Stimulated activated naive CD8-positive, alpha-beta T cell treated with anti-CD3 and anti-CD28 coated beads, Interleukin-15, amount 100 ng/mL, for 72 hours (primary cell): Measurements from ENCODE around the gene KRTAP5-9.
A peak's percentile ranks its signal among the peaks of the same experiment; 100 is the strongest.
"Not testable (repeated sequence)": the region's sequence is repeated elsewhere in the genome, so short reads cannot be mapped to it uniquely, and the experiment has no call there.

Experiments
- ATAC-seq: fragments of 150-1000 bp; cut with Tn5 transposase; 2 replicates; pipeline ENCODE4 v1.10.0; 2021; ENCODE audit warnings: mild to moderate bottlenecking, moderate library complexity
- DNase-seq, 2 donors: peaks; one replicate each; pipeline ENCODE4 v3.0.0; 2021 to 2022
- H3K27ac Mint-ChIP-seq, 2 donors: one replicate each; pipeline ENCODE4 v1.8.0; 2022; ENCODE audit warnings: mild to moderate bottlenecking in 2 of 2, mixed read lengths in 2 of 2, moderate library complexity in 2 of 2
- H3K27me3 Mint-ChIP-seq: one replicate; pipeline ENCODE4 v1.8.0; 2022; ENCODE audit warnings: mixed read lengths
- H3K4me1 Mint-ChIP-seq: one replicate; pipeline ENCODE4 v1.8.0; 2022; ENCODE audit warnings: mild to moderate bottlenecking, mixed read lengths
- H3K4me3 Mint-ChIP-seq, 2 donors: one replicate each; pipeline ENCODE4 v1.8.0; 2022; ENCODE audit warnings: mild to moderate bottlenecking in 2 of 2, mixed read lengths in 2 of 2, moderate library complexity in 1 of 2
- H3K9me3 Mint-ChIP-seq, 2 donors: one replicate each; pipeline ENCODE4 v1.8.0; 2022; ENCODE audit warnings: mixed read lengths in 2 of 2

The KRTAP5-9 gene

DNA sequence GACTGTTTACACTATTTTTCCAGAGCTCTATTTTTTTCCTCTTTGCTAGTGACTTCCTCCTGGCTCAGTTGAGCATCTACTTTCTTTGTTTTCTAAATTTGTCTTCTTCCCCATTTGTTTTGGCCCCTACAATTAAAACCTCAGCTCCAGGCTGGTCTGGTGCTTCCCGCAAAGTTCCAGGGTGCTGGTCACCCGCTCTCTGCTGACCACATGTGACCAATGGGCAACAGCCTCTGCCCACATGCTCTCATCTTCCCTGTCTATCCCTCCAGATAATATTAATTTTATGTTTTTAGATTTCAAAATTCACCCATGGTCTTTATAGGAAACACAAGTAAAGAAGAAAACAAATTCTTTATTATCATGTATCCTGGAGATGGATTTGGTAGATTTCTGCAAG, 34.7 kb downstream of the KRTAP5-9 start:
- H3K4me3 Mint-ChIP-seq, H3K27ac Mint-ChIP-seq, DNase-seq, H3K9me3 Mint-ChIP-seq, ATAC-seq: not testable (repeated sequence)
- H3K4me1 Mint-ChIP-seq = peaks cover 11% of the 10 kb centered on the region
- peaks cover 32% of the 10 kb centered on the region for H3K27me3 Mint-ChIP-seq

DNA sequence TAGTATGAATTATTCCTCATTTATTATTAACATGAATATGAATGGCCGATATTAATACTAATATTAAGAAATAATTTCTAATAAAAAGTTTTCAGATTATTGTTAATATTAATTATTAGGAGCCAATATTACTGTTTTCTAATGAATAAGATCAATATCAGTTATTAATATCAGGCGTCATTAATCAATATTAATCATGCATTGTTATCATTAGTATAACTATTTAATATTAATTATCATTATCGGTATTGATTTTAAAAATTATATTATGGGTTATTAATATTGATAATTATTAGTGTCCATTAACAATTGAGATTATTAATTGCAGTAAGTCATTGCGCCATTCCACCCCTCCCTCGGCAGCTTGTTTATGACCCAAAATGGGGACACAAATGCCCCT, 37.5 kb downstream of the KRTAP5-9 start:
- not testable (repeated sequence) for H3K9me3 Mint-ChIP-seq, DNase-seq, H3K4me3 Mint-ChIP-seq, ATAC-seq, H3K27ac Mint-ChIP-seq
- Mint-ChIP-seq H3K4me1 (peaks cover 15% of the 10 kb centered on the region), H3K27me3 (peaks cover 30% of the 10 kb centered on the region)

DNA sequence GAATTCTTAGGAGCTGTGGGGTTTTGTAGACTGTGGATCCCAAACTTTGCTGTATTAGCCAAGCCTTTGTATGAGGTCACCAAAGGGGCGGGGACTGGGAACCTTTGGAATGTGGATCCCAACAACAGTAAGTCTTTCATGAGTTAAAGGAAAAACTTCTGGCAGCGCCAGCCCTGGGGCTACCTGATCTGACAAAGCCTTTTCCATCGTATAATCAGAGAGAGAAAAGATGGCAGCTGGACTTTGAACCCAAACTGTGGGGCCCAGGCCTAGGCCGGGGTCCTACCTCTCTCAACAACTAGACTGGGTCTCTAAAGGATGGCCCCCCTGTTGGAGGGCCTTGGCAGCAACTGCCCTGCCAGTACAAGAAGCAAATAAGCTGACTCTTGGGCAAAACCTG, 40.1 kb downstream of the KRTAP5-9 start:
- Mint-ChIP-seq H3K27me3 (peaks cover 15% of the 10 kb centered on the region), H3K4me1 (peaks cover 10% of the 10 kb centered on the region), H3K27ac (peak overlapping the region; percentile 3 to 42)
- not testable (repeated sequence) for H3K4me3 Mint-ChIP-seq, H3K9me3 Mint-ChIP-seq, ATAC-seq, DNase-seq

DNA sequence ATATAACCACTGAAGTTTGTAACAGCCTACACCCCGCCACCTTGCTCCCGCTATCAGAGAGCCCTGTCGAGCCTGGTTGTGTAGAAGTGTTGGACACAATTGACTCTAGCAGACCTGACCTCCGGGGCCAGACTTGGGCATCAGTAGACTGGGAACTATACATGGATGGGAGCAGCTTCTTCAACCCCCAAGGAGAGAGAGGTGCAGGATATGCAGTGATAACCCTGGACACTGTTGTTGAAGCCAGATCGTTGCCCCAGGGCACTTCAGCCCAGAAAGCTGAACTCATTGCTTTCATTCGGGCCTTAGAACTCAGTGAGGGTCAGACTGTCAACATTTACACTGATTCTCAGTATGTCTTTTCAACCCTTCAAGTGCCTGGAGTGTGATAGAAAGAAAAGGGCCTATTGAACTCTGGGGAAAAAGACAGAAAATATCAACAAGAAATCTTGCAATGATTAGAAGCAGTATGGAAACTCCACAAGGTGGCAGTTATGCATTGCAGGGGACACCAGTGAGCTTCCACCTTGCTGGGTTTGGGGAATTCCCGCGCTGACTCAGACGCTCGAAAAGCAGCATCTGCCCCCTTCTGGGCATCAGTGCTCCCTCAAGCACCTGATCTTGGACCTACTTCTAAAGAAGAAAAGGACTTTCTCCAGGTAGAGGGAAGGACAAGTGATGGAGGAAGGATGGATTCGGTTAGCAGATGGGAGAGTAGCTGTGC, 40.8 kb downstream of the KRTAP5-9 start:
- peaks cover 10% of the 10 kb centered on the region for H3K4me1 Mint-ChIP-seq
- H3K9me3 Mint-ChIP-seq, ATAC-seq, H3K4me3 Mint-ChIP-seq: not testable (repeated sequence)
- peaks cover 15% of the 10 kb centered on the region for H3K27me3 Mint-ChIP-seq
- peak overlapping the region; percentile 3 to 31 for H3K27ac Mint-ChIP-seq
- peak; percentile 56 to 75 for DNase-seq

DNA sequence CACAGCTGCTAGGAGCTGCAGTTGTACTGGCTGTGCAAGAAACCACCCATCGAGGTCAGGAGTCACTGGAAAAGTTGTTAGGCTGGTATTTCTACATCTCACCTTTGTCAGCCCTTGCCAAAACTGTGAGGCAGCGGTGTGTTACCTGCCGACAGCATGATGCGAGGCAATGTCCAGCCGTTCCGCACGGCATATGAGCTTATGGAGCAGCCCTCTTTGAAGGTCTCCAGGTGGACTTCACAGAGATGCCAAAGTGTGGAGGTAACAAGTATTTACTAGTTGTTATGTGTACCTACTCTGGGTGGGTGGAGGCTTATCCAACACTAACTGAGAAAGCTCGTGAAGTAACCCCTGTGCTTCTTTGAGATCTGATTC, 41.3 kb downstream of the KRTAP5-9 start:
- ATAC-seq, H3K4me3 Mint-ChIP-seq, H3K27ac Mint-ChIP-seq, H3K9me3 Mint-ChIP-seq, DNase-seq: not testable (repeated sequence)
- peaks cover 10% of the 10 kb centered on the region for H3K4me1 Mint-ChIP-seq
- peaks cover 15% of the 10 kb centered on the region for H3K27me3 Mint-ChIP-seq
